Measurements from ENCODE around the gene GNPTG. TPM values are rescaled to one million over a fixed set of nuclear protein-coding genes. Genes with fewer than 3 reads are reported as not detected.

Gene GNPTG
- total and polyA plus RNA-seq, 2 of the 13 experiments (the other 11 are each of a cell fraction or from before 2014, with no cell fraction given), result 22.7 to 71.1 TPM

DNA sequence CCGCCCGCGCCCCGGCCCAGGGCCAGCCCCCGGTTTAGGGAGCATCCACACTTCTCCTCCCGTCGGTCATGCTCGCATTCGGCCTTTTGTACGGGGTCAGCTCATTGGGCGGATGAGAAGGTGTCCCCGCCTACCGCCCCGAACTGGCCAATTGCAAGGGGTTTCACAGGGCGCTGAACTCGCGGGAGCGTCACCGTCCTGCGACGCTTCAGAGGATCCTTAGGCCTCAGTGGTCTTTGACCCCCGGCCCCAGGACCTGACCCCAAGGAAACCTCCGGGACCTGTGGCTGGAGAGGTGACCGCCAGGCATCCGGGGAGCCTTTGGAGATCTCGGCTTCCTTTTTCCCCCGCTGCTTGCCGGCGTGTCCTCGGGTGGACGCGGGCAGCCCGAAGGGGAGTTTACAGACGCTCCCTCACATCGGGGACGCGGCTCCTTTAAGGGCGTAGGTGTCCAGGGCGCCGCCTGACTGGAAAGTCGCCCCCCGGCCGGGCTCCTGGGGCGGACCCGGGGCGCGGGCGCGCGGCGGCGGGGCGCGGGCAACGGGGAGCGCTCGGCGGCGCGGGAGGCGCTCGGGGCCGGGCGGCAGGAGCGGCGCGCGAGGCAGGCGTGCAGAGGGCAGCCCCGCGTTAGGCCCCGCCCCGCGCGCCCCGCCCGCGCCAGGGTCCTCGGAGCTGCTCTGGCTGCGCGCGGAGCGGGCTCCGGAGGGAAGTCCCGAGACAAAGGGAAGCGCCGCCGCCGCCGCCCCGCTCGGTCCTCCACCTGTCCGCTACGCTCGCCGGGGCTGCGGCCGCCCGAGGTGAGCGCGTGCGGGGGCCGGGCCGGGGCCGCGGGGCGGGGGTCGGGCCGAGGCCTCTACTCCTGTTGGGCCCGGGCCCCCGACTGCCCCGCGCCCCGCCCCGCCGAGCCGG is 42.5 kb upstream of the GNPTG start, which contains the start of gene UBE2I (continued):
- no peak for TF ChIP-seq SAFB2 (CRISPR knock-in tag; IDR thresholded peaks at IDR 0.05; ENCODE audit: borderline replicate concordance, low read depth)
- peak; percentile 51; the same call in 1 of the 2 replicates for TF ChIP-seq ZNF232 (CRISPR knock-in tag; IDR thresholded peaks at IDR 0.05; ENCODE audit: borderline replicate concordance)
- no peak for TF ChIP-seq ZNF318 (CRISPR knock-in tag; IDR thresholded peaks at IDR 0.05)
- no peak for TF ChIP-seq THYN1 (CRISPR knock-in tag; IDR thresholded peaks at IDR 0.05; ENCODE audit: borderline replicate concordance, low read depth)
- peak; percentile 83 for TF ChIP-seq HIVEP1 (CRISPR knock-in tag; IDR thresholded peaks at IDR 0.05)
- 0 out of 2 replicates have a peak, but pooled peaks have one; percentile 61 for TF ChIP-seq PCBP1 (IDR thresholded peaks at IDR 0.05; ENCODE audit: borderline replicate concordance, low read depth, low read length)
- no peak for TF ChIP-seq ZNF691 (CRISPR knock-in tag; IDR thresholded peaks at IDR 0.05; ENCODE audit: borderline replicate concordance, low read depth)
- no peak for TF ChIP-seq ZNF512 (CRISPR knock-in tag; IDR thresholded peaks at IDR 0.05)
- TF ChIP-seq SIX1 (CRISPR knock-in tag; IDR thresholded peaks at IDR 0.05; ENCODE audit: borderline replicate concordance), result 0 out of 2 replicates have a peak, but pooled peaks have one; percentile 10
- TF ChIP-seq HNF4G (IDR thresholded peaks at IDR 0.05; ENCODE audit: borderline replicate concordance, low read depth, low read length), result 0 out of 2 replicates have a peak, but pooled peaks have one; percentile 12
- TF ChIP-seq HNF4G (CRISPR knock-in tag; IDR thresholded peaks at IDR 0.05; ENCODE audit: borderline replicate concordance, low read depth), result peak; percentile 25; the same call in 1 of the 2 replicates
- TF ChIP-seq ERF (CRISPR knock-in tag; IDR thresholded peaks at IDR 0.05), result peak; percentile 59
- no peak for TF ChIP-seq EHMT2 (IDR thresholded peaks at IDR 0.05; ENCODE audit: borderline replicate concordance, low read depth, low read length)
- TF ChIP-seq AHR (CRISPR knock-in tag; IDR thresholded peaks at IDR 0.05), result peak; percentile 95; the same call in 1 of the 2 replicates
- no peak for TF ChIP-seq CENPX (CRISPR knock-in tag; IDR thresholded peaks at IDR 0.05)
- TF ChIP-seq SOX5 (CRISPR knock-in tag; IDR thresholded peaks at IDR 0.05; ENCODE audit: borderline replicate concordance), result 0 out of 2 replicates have a peak, but pooled peaks have one; percentile 19
- TF ChIP-seq REPIN1 (CRISPR knock-in tag; IDR thresholded peaks at IDR 0.05; ENCODE audit: borderline replicate concordance, low read depth), result no peak
- TF ChIP-seq PAF1 (CRISPR knock-in tag; IDR thresholded peaks at IDR 0.05), result no peak
